Neural cell (in vitro differentiated cells): ENCODE data around the gene PTPRN2. TPM values are rescaled to one million over a fixed set of nuclear protein-coding genes. Genes with fewer than 3 reads are reported as not detected.

Experiments
- H2AFZ ChIP-seq: fragments of 200-600, 300-800 bp; sonication (generic), shearing (Covaris generic); 2 replicates; pipeline ENCODE4 v1.6.0; 2014; ENCODE audit warnings: low read depth, mild to moderate bottlenecking, antibody characterized with exemption, low read length, moderate library complexity
- H3F3A ChIP-seq: fragments of 200-600 bp; shearing (Covaris generic); 2 replicates; pipeline ENCODE4 v1.6.1; 2016; ENCODE audit warnings: mild to moderate bottlenecking, moderate library complexity, mixed read lengths, antibody characterized with exemption, low read length; ENCODE audit not compliant: insufficient read depth, poor library complexity, severe bottlenecking
- H3K27ac ChIP-seq: fragments of 200-600, 300-800 bp; sonication (generic), shearing (Covaris generic); 2 replicates; pipeline ENCODE4 v1.5.1; 2014; ENCODE audit warnings: mild to moderate bottlenecking, low read length, moderate library complexity
- H3K27me3 ChIP-seq: fragments of 300-800, 200-600 bp; sonication (generic), shearing (Covaris generic); 2 replicates; pipeline ENCODE4 v1.6.0; 2014; ENCODE audit warnings: mild to moderate bottlenecking, low read depth, low read length, moderate library complexity; ENCODE audit not compliant: insufficient read depth
- H3K36me3 ChIP-seq: fragments of 300-800, 200-600 bp; sonication (generic), shearing (Covaris generic); 2 replicates; pipeline ENCODE4 v1.5.1; 2014; ENCODE audit warnings: mild to moderate bottlenecking, antibody characterized with exemption, low read length, moderate library complexity; ENCODE audit not compliant: insufficient read depth
- H3K4me2 ChIP-seq: fragments of 300-800, 200-600 bp; sonication (generic), shearing (Covaris generic); 2 replicates; pipeline ENCODE4 v1.6.0; 2014; ENCODE audit warnings: mild to moderate bottlenecking, low read length
- H3K4me3 ChIP-seq: fragments of 300-800, 200-600 bp; sonication (generic), shearing (Covaris generic); 2 replicates; pipeline ENCODE4 v1.5.1; 2014; ENCODE audit warnings: mild to moderate bottlenecking, low read length, moderate library complexity
- H3K79me2 ChIP-seq: fragments of 200-600 bp; shearing (Covaris generic); replicated peaks from 2 replicates; pipeline ENCODE4 v1.6.0; 2014; ENCODE audit warnings: mild to moderate bottlenecking, low read length, moderate library complexity; ENCODE audit not compliant: insufficient read depth
- H3K9ac ChIP-seq: fragments of 300-800, 200-600 bp; sonication (generic), shearing (Covaris generic); 2 replicates; pipeline ENCODE4 v1.6.1; 2016; ENCODE audit warnings: mild to moderate bottlenecking, low read length, mixed read lengths
- H3K9me2 ChIP-seq: fragments of 200-600 bp; shearing (Covaris generic); 2 replicates; pipeline ENCODE4 v1.6.1; 2016; ENCODE audit warnings: mild to moderate bottlenecking, low read length, mixed read lengths; ENCODE audit not compliant: insufficient read depth
- H3K9me3 ChIP-seq: fragments of 200-600, 300-800 bp; sonication (generic), shearing (Covaris generic); 2 replicates; pipeline ENCODE4 v1.6.1; 2016; ENCODE audit warnings: mild to moderate bottlenecking, mixed run types, low read length, moderate library complexity, mixed read lengths
- H4K20me1 ChIP-seq: fragments of 200-600 bp; shearing (Covaris generic); 2 replicates; pipeline ENCODE4 v1.6.1; 2016; ENCODE audit warnings: mild to moderate bottlenecking, mixed run types; ENCODE audit not compliant: insufficient read depth
- EP300 ChIP-seq: fragments of 450-650 bp; conservative IDR thresholded peaks from 2 replicates; pipeline ENCODE4 v1.6.1; 2014; ENCODE audit warnings: antibody characterized with exemption, mild to moderate bottlenecking, moderate library complexity; ENCODE audit not compliant: poor library complexity, severe bottlenecking
- EZH2 ChIP-seq: fragments of 200-600, 300-800 bp; shearing (Covaris generic), sonication (generic); IDR thresholded peaks from 2 replicates; pipeline ENCODE4 v1.6.1; 2014; ENCODE audit warnings: antibody characterized with exemption, low read length, borderline replicate concordance, mild to moderate bottlenecking; ENCODE audit not compliant: insufficient read depth, poor library complexity, severe bottlenecking
- MXI1 ChIP-seq: fragments of 450-650 bp; conservative IDR thresholded peaks from 2 replicates; pipeline ENCODE4 v1.6.1; 2014; ENCODE audit warnings: antibody characterized with exemption, mild to moderate bottlenecking; ENCODE audit not compliant: poor library complexity, severe bottlenecking
- POLR2AphosphoS5 ChIP-seq: IDR thresholded peaks from 2 replicates; pipeline ENCODE4 v1.6.1; 2012
- RAD21 ChIP-seq: fragments of 450-650 bp; conservative IDR thresholded peaks from 2 replicates; pipeline ENCODE4 v1.6.1; 2014; ENCODE audit warnings: antibody characterized with exemption, mild to moderate bottlenecking, moderate library complexity
- SMC3 ChIP-seq: fragments of 450-650 bp; conservative IDR thresholded peaks from 2 replicates; pipeline ENCODE4 v1.6.1; 2014; ENCODE audit warnings: antibody characterized with exemption, mild to moderate bottlenecking, moderate library complexity; ENCODE audit not compliant: poor library complexity
- TAF1 ChIP-seq: IDR thresholded peaks from 2 replicates; pipeline ENCODE4 v1.6.1; 2012; ENCODE audit warnings: low read depth
- polyA plus RNA-seq: library from polyadenylated mRNA; depleted of rRNA; stranded (reverse); fragments of >200 nt; gene quantifications from 2 replicates; pipeline ENCODE4 v1.2.3, GENCODE V29; 2014
- TF ChIP-seq, protein P1 (sequence below): IDR thresholded peaks from 2 replicates; pipeline ENCODE4 v1.6.1; 2012; ENCODE audit warnings: borderline replicate concordance
- TF ChIP-seq, protein P2 (sequence below): fragments of 450-650 bp; IDR thresholded peaks from 2 replicates; pipeline ENCODE4 v1.5.1; 2014; ENCODE audit warnings: antibody characterized with exemption, mild to moderate bottlenecking, moderate library complexity; ENCODE audit not compliant: poor library complexity, severe bottlenecking

PTPRN2 gene
- polyA plus RNA-seq, 1 donor from 2014 or later = 31.0 TPM

DNA sequence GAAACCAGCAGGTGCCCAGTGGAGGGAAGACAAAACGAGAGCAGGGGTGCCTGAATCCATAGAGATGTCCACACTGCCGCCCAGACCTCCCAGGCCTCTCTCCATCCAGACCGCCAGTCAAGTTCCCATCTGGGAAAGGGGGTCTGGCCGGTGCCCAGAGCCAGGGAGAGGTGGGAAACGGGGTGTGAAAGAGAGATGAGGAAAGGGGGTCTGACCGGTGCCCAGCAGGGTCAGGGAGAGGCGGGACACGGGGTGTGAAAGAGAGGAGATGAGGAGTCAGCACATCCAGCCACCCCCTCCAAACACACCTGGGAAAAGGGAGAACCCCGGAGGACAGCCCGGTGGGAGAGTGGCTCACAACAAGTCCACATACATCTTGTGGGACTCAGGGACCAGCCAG is 185.8 kb downstream of the PTPRN2 start:
- no peak overlapping the region for H3K4me3 ChIP-seq
- H3K27me3 ChIP-seq = no peaks in the 10 kb centered on the region
- H3F3A ChIP-seq = no peaks in the 10 kb centered on the region
- no peak overlapping the region for H3K9ac ChIP-seq
- no peaks in the 10 kb centered on the region for H3K36me3 ChIP-seq
- no peaks in the 10 kb centered on the region for H3K79me2 ChIP-seq
- no peak overlapping the region for H3K4me2 ChIP-seq
- no peak overlapping the region for H2AFZ ChIP-seq
- no peak for TF ChIP-seq TAF1
- TF ChIP-seq RAD21 = no peak
- TF ChIP-seq SMC3 = no peak
- no peak for TF ChIP-seq EP300
- no peaks in the 10 kb centered on the region for H3K9me3 ChIP-seq
- H4K20me1 ChIP-seq = no peaks in the 10 kb centered on the region
- no peak overlapping the region for H3K27ac ChIP-seq
- no peaks in the 10 kb centered on the region for H3K9me2 ChIP-seq

- Histone ChIP-seq H3K4me3 (no peak overlapping the region), H3K79me2 (no peaks in the 10 kb centered on the region), H3K36me3 (no peaks in the 10 kb centered on the region), H3K9me3 (no peaks in the 10 kb centered on the region), H2AFZ (no peak overlapping the region), H3K9me2 (no peaks in the 10 kb centered on the region), H3F3A (no peaks in the 10 kb centered on the region), H3K4me2 (no peak overlapping the region), H4K20me1 (no peaks in the 10 kb centered on the region), H3K9ac (no peak overlapping the region), H3K27ac (no peak overlapping the region), H3K27me3 (no peaks in the 10 kb centered on the region)
- no peak for TF ChIP-seq POLR2AphosphoS5
Observed at GRCh38 chr7:158401295-158401694, 186.3 kb downstream of the PTPRN2 start.

- Histone ChIP-seq H3F3A (no peaks in the 10 kb centered on the region), H3K9ac (no peak overlapping the region), H4K20me1 (no peaks in the 10 kb centered on the region), H3K9me2 (no peaks in the 10 kb centered on the region), H2AFZ (no peak overlapping the region), H3K79me2 (no peaks in the 10 kb centered on the region), H3K9me3 (no peaks in the 10 kb centered on the region), H3K27ac (no peak overlapping the region), H3K4me3 (no peak overlapping the region), H3K4me2 (no peak overlapping the region), H3K27me3 (no peaks in the 10 kb centered on the region), H3K36me3 (no peaks in the 10 kb centered on the region)
- TF ChIP-seq MXI1 (no peak), POLR2AphosphoS5 (no peak)
Observed at GRCh38 chr7:158400601-158401225, 186.9 kb downstream of the PTPRN2 start.

- no peaks in the 10 kb centered on the region for H3K79me2 ChIP-seq
- H3K27ac ChIP-seq = no peak overlapping the region
- H3K36me3 ChIP-seq = no peaks in the 10 kb centered on the region
- no peak overlapping the region for H3K4me3 ChIP-seq
- H3F3A ChIP-seq = no peaks in the 10 kb centered on the region
- H3K27me3 ChIP-seq = no peaks in the 10 kb centered on the region
- no peak overlapping the region for H3K4me2 ChIP-seq
- H3K9ac ChIP-seq = no peak overlapping the region
- H3K9me2 ChIP-seq = no peaks in the 10 kb centered on the region
- no peaks in the 10 kb centered on the region for H3K9me3 ChIP-seq
- TF ChIP-seq TAF1 = no peak
- TF ChIP-seq POLR2AphosphoS5 = no peak
- no peak for TF ChIP-seq SMC3
- TF ChIP-seq EZH2 = no peak
- TF ChIP-seq, protein P1, sequence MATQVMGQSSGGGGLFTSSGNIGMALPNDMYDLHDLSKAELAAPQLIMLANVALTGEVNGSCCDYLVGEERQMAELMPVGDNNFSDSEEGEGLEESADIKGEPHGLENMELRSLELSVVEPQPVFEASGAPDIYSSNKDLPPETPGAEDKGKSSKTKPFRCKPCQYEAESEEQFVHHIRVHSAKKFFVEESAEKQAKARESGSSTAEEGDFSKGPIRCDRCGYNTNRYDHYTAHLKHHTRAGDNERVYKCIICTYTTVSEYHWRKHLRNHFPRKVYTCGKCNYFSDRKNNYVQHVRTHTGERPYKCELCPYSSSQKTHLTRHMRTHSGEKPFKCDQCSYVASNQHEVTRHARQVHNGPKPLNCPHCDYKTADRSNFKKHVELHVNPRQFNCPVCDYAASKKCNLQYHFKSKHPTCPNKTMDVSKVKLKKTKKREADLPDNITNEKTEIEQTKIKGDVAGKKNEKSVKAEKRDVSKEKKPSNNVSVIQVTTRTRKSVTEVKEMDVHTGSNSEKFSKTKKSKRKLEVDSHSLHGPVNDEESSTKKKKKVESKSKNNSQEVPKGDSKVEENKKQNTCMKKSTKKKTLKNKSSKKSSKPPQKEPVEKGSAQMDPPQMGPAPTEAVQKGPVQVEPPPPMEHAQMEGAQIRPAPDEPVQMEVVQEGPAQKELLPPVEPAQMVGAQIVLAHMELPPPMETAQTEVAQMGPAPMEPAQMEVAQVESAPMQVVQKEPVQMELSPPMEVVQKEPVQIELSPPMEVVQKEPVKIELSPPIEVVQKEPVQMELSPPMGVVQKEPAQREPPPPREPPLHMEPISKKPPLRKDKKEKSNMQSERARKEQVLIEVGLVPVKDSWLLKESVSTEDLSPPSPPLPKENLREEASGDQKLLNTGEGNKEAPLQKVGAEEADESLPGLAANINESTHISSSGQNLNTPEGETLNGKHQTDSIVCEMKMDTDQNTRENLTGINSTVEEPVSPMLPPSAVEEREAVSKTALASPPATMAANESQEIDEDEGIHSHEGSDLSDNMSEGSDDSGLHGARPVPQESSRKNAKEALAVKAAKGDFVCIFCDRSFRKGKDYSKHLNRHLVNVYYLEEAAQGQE = no peak
- TF ChIP-seq, protein P2, sequence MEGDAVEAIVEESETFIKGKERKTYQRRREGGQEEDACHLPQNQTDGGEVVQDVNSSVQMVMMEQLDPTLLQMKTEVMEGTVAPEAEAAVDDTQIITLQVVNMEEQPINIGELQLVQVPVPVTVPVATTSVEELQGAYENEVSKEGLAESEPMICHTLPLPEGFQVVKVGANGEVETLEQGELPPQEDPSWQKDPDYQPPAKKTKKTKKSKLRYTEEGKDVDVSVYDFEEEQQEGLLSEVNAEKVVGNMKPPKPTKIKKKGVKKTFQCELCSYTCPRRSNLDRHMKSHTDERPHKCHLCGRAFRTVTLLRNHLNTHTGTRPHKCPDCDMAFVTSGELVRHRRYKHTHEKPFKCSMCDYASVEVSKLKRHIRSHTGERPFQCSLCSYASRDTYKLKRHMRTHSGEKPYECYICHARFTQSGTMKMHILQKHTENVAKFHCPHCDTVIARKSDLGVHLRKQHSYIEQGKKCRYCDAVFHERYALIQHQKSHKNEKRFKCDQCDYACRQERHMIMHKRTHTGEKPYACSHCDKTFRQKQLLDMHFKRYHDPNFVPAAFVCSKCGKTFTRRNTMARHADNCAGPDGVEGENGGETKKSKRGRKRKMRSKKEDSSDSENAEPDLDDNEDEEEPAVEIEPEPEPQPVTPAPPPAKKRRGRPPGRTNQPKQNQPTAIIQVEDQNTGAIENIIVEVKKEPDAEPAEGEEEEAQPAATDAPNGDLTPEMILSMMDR = no peak
- TF ChIP-seq EP300 = no peak
- TF ChIP-seq RAD21 = no peak
- no peak for TF ChIP-seq MXI1
- H2AFZ ChIP-seq = no peak overlapping the region
- H4K20me1 ChIP-seq = no peaks in the 10 kb centered on the region
Observed at GRCh38 chr7:158399762-158400161, 187.9 kb downstream of the PTPRN2 start.
